Right lobe of liver (tissue), 4 donors: Measurements from ENCODE around the gene ERICH2.
A peak's percentile ranks its signal among the peaks of the same experiment; 100 is the strongest.

Experiments
- POLR2A ChIP-seq: fragments of 450-650 bp; IDR thresholded peaks from one replicate; pipeline ENCODE4 v1.6.1; 2017; ENCODE audit warnings: antibody characterized with exemption, mild to moderate bottlenecking
- TF ChIP-seq, protein P1 (sequence below), 4 donors: fragments of 200-600 bp in 3 of 4; fragments of 450-650 bp in 1 of 4; IDR thresholded peaks; one replicate each; pipeline versions ENCODE4 v1.5.1 to v1.8.0; 2016 to 2022; ENCODE audit warnings: antibody characterized with exemption in 4 of 4, mild to moderate bottlenecking in 2 of 4
- donor health status: DM: no; HTN: no; CAD: no.
- donor health status: DM: no; HTN: no; CAD: no.
- donor health status: DM: no; HTN: yes; CAD: no.

- TF ChIP-seq, protein P1, sequence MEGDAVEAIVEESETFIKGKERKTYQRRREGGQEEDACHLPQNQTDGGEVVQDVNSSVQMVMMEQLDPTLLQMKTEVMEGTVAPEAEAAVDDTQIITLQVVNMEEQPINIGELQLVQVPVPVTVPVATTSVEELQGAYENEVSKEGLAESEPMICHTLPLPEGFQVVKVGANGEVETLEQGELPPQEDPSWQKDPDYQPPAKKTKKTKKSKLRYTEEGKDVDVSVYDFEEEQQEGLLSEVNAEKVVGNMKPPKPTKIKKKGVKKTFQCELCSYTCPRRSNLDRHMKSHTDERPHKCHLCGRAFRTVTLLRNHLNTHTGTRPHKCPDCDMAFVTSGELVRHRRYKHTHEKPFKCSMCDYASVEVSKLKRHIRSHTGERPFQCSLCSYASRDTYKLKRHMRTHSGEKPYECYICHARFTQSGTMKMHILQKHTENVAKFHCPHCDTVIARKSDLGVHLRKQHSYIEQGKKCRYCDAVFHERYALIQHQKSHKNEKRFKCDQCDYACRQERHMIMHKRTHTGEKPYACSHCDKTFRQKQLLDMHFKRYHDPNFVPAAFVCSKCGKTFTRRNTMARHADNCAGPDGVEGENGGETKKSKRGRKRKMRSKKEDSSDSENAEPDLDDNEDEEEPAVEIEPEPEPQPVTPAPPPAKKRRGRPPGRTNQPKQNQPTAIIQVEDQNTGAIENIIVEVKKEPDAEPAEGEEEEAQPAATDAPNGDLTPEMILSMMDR (IDR thresholded peaks at IDR 0.05), result no peak
- peak; percentile 27 for TF ChIP-seq POLR2A
Measured at GRCh38 chr2:170770606-170771420, 635 bp downstream of the ERICH2 start.
